Breast epithelium (tissue), 4 donors: Measurements from ENCODE around the gene ZCCHC14. TPM values are rescaled to one million over a fixed set of nuclear protein-coding genes. Genes with fewer than 3 reads are reported as not detected.

Experiments
- DNase-seq, 2 donors: peaks; one replicate each; pipeline ENCODE4 v3.0.0-alpha.2; 2019; ENCODE audit warnings: low spot score in 2 of 2
- H3K27ac ChIP-seq, 2 donors: fragments of 200-600 bp; sonication (generic) in 1 of 2; one replicate each; pipeline ENCODE4 v1.5.1; 2016 to 2019; ENCODE audit warnings: mild to moderate bottlenecking in 1 of 2
- H3K27me3 ChIP-seq, 2 donors: fragments of 200-600 bp; sonication (generic) in 1 of 2; one replicate each; pipeline versions ENCODE4 v1.5.1 to v1.6.0; 2017 to 2019; ENCODE audit warnings: control low read depth in 1 of 2, mild to moderate bottlenecking in 1 of 2
- H3K36me3 ChIP-seq: fragments of 200-600 bp; one replicate; pipeline ENCODE4 v1.5.1; 2019
- H3K4me1 ChIP-seq, 2 donors: fragments of 200-600 bp; sonication (generic); one replicate each; pipeline ENCODE4 v1.5.1; 2016 to 2019; ENCODE audit warnings: control low read depth in 1 of 2
- H3K4me3 ChIP-seq, 3 donors: fragments of 200-600 bp; sonication (generic); 1 replicate in 2 of 3; 2 replicates in 1 of 3; pipeline ENCODE4 v1.5.1; 2016 to 2019; ENCODE audit warnings: mild to moderate bottlenecking in 3 of 3, moderate library complexity in 2 of 3
- H3K9me3 ChIP-seq, 2 donors: fragments of 200-600 bp; sonication (generic) in 1 of 2; one replicate each; pipeline ENCODE4 v1.5.1; 2016 to 2019; ENCODE audit warnings: control low read depth in 1 of 2
- CTCF ChIP-seq, 3 donors: fragments of 450-650 bp; IDR thresholded peaks; one replicate each; pipeline ENCODE4 v1.5.1; 2016 to 2017; ENCODE audit warnings: antibody characterized with exemption in 3 of 3, mild to moderate bottlenecking in 3 of 3, moderate library complexity in 3 of 3
- POLR2A ChIP-seq: fragments of 450-650 bp; IDR thresholded peaks from one replicate; pipeline ENCODE4 v1.6.1; 2016; ENCODE audit warnings: antibody characterized with exemption, mild to moderate bottlenecking, moderate library complexity
- POLR2AphosphoS5 ChIP-seq, 3 donors: sonication (generic); formaldehyde crosslinking; IDR thresholded peaks; one replicate each; pipeline ENCODE4 v1.6.1; 2017; ENCODE audit warnings: antibody characterized with exemption in 3 of 3
- intact Hi-C: fragments of 100-400 bp; cut with DNase I; formaldehyde crosslinking; loops from one replicate; pipeline ENCODE4 v1.15.1; 2023; ENCODE audit warnings: low total_unique reads
- total RNA-seq, 3 donors: library from RNA; depleted of rRNA; stranded (reverse); fragments of >200 nt; gene quantifications; one replicate each; pipeline ENCODE4 v1.1.0, GENCODE V29; 2016

The ZCCHC14 gene
- total RNA-seq, 3 donors from 2014 or later: 15.2 to 21.0 (median 18.7) TPM

- no peak overlapping the region for H3K4me3 ChIP-seq
- intact Hi-C loops: no loop called here
- H3K36me3 ChIP-seq: no peaks in the 10 kb centered on the region
Measured at GRCh38 chr16:87426423-87427215, 66.2 kb downstream of the ZCCHC14 start.

GRCh38 chr16:87425941-87426340 is 66.9 kb downstream of the ZCCHC14 start:
- H3K27ac ChIP-seq: no peak overlapping the region
- intact Hi-C loops: no loop called here
- no peaks in the 10 kb centered on the region for H3K27me3 ChIP-seq
- H3K4me1 ChIP-seq: no peaks in the 10 kb centered on the region
- TF ChIP-seq CTCF (IDR thresholded peaks at IDR 0.05) (no peak), POLR2AphosphoS5 (IDR thresholded peaks at IDR 0.05) (no peak), POLR2A (no peak)
- H3K4me3 ChIP-seq: no peak overlapping the region
- no peaks in the 10 kb centered on the region for H3K36me3 ChIP-seq
- no peaks in the 10 kb centered on the region for H3K9me3 ChIP-seq
- no peak for DNase-seq

More at GRCh38 chr16:87426423-87427215, 66.2 kb downstream of the ZCCHC14 start:
- TF ChIP-seq CTCF (IDR thresholded peaks at IDR 0.05): no peak
- H3K9me3 ChIP-seq: no peaks in the 10 kb centered on the region
- DNase-seq: peak in 1 of 2 donors; percentile 25
- no peak overlapping the region for H3K27ac ChIP-seq
- H3K27me3 ChIP-seq: no peaks in the 10 kb centered on the region
- H3K4me1 ChIP-seq: no peaks in the 10 kb centered on the region

- H3K9me3 ChIP-seq: no peaks in the 10 kb centered on the region
- H3K27me3 ChIP-seq: no peaks in the 10 kb centered on the region
- H3K27ac ChIP-seq: no peak overlapping the region
- H3K4me3 ChIP-seq: no peak overlapping the region
- TF ChIP-seq POLR2AphosphoS5 (IDR thresholded peaks at IDR 0.05) (no peak), POLR2A (no peak), CTCF (IDR thresholded peaks at IDR 0.05) (no peak)
- intact Hi-C loops: no loop called here
- DNase-seq: no peak
- H3K36me3 ChIP-seq: no peaks in the 10 kb centered on the region
- H3K4me1 ChIP-seq: no peaks in the 10 kb centered on the region
Measured at GRCh38 chr16:87424266-87424665, 68.6 kb downstream of the ZCCHC14 start.

- DNase-seq: no peak
- H3K27me3 ChIP-seq: no peaks in the 10 kb centered on the region
- H3K4me1 ChIP-seq: no peaks in the 10 kb centered on the region
- H3K27ac ChIP-seq: no peak overlapping the region
- intact Hi-C loops: no loop called here
- no peaks in the 10 kb centered on the region for H3K36me3 ChIP-seq
- H3K9me3 ChIP-seq: no peaks in the 10 kb centered on the region
- TF ChIP-seq POLR2A: no peak
- TF ChIP-seq CTCF (IDR thresholded peaks at IDR 0.05): no peak
- no peak for TF ChIP-seq POLR2AphosphoS5 (IDR thresholded peaks at IDR 0.05)
- H3K4me3 ChIP-seq: no peak overlapping the region
Measured at GRCh38 chr16:87423429-87423828, 69.4 kb downstream of the ZCCHC14 start.

GRCh38 chr16:87422106-87422505 is 70.7 kb downstream of the ZCCHC14 start:
- Histone ChIP-seq H3K27ac (no peak overlapping the region), H3K27me3 (no peaks in the 10 kb centered on the region), H3K36me3 (peaks cover under 1% of the 10 kb centered on the region), H3K4me1 (no peaks in the 10 kb centered on the region), H3K9me3 (no peaks in the 10 kb centered on the region), H3K4me3 (no peak overlapping the region)
- intact Hi-C loops: no loop called here
- TF ChIP-seq POLR2A: no peak
- no peak for TF ChIP-seq POLR2AphosphoS5 (IDR thresholded peaks at IDR 0.05)
- TF ChIP-seq CTCF (IDR thresholded peaks at IDR 0.05): no peak
- no peak for DNase-seq
